GM23338 (cell line): Measurements from ENCODE around the gene TMC3. TPM values are rescaled to one million over a fixed set of nuclear protein-coding genes. Genes with fewer than 3 reads are reported as not detected.

Source experiments
- ATAC-seq: fragments of 200-7000 bp; cut with Tn5 transposase; 3 replicates; pipeline ENCODE4 v1.9.1; 2020
- DNase-seq: peaks from one replicate; pipeline ENCODE4 v3.0.0-alpha.2; 2015; ENCODE audit warnings: low spot score
- H2AFZ ChIP-seq: fragments of 200-600 bp; sonication (generic); 2 replicates; pipeline ENCODE4 v1.8.0; 2016; ENCODE audit warnings: antibody characterized with exemption, mild to moderate bottlenecking, moderate library complexity
- H3F3A ChIP-seq: fragments of 200-600 bp; sonication (generic); replicated peaks from 2 replicates; pipeline ENCODE4 v1.8.0; 2017; ENCODE audit warnings: antibody characterized with exemption, mixed run types, low read depth
- H3K27ac ChIP-seq: fragments of 200-600 bp; sonication (generic); 2 replicates; pipeline ENCODE4 v1.6.1; 2016; ENCODE audit warnings: low read depth
- H3K27me3 ChIP-seq: fragments of 200-600 bp; sonication (generic); 2 replicates; pipeline ENCODE4 v1.8.0; 2016; ENCODE audit warnings: mild to moderate bottlenecking, mixed run types, moderate library complexity; ENCODE audit not compliant: insufficient read depth
- H3K36me3 ChIP-seq: fragments of 200-600 bp; sonication (generic); 2 replicates; pipeline ENCODE4 v1.8.0; 2016; ENCODE audit warnings: mild to moderate bottlenecking; ENCODE audit not compliant: insufficient read depth
- H3K4me1 ChIP-seq: fragments of 200-600 bp; sonication (generic); 2 replicates; pipeline ENCODE4 v1.8.0; 2016; ENCODE audit warnings: mild to moderate bottlenecking, moderate library complexity; ENCODE audit not compliant: insufficient read depth
- H3K4me2 ChIP-seq: fragments of 200-600 bp; sonication (generic); 2 replicates; pipeline ENCODE4 v1.7.1; 2017; ENCODE audit warnings: mixed run types
- H3K4me3 ChIP-seq: fragments of 200-600 bp; sonication (generic); 2 replicates; pipeline ENCODE4 v1.6.1; 2016; ENCODE audit warnings: mixed run types
- H3K79me2 ChIP-seq: fragments of 200-600 bp; sonication (generic); replicated peaks from 2 replicates; pipeline ENCODE4 v1.8.0; 2017; ENCODE audit warnings: mild to moderate bottlenecking; ENCODE audit not compliant: insufficient read depth
- H3K9me2 ChIP-seq: fragments of 200-600 bp; sonication (generic); 2 replicates; pipeline ENCODE4 v1.8.0; 2017; ENCODE audit not compliant: insufficient read depth
- H4K20me1 ChIP-seq: fragments of 200-600 bp; sonication (generic); replicated peaks from 2 replicates; pipeline ENCODE4 v1.8.0; 2017; ENCODE audit warnings: mild to moderate bottlenecking; ENCODE audit not compliant: insufficient read depth
- H3K27ac Mint-ChIP-seq: 2 replicates; pipeline ENCODE4 v1.8.0; 2020; ENCODE audit warnings: inconsistent platforms, mild to moderate bottlenecking, moderate library complexity, mixed read lengths
- H3K27me3 Mint-ChIP-seq: 3 replicates; pipeline ENCODE4 v1.8.0; 2022; ENCODE audit warnings: low read depth, mild to moderate bottlenecking, moderate library complexity, mixed read lengths, inconsistent platforms; ENCODE audit not compliant: insufficient read depth, poor library complexity
- H3K36me3 Mint-ChIP-seq: 3 replicates; pipeline ENCODE4 v1.8.0; 2021; ENCODE audit warnings: low read depth, mild to moderate bottlenecking, inconsistent platforms, moderate library complexity, mixed read lengths
- H3K4me1 Mint-ChIP-seq: 3 replicates; pipeline ENCODE4 v1.8.0; 2020; ENCODE audit warnings: mild to moderate bottlenecking, inconsistent platforms, mixed read lengths
- H3K4me3 Mint-ChIP-seq: 3 replicates; pipeline ENCODE4 v1.8.0; 2021; ENCODE audit warnings: moderate library complexity, mild to moderate bottlenecking, inconsistent platforms, mixed read lengths
- H3K9me3 Mint-ChIP-seq: 3 replicates; pipeline ENCODE4 v1.8.0; 2020; ENCODE audit warnings: moderate library complexity, mild to moderate bottlenecking, inconsistent platforms, mixed read lengths
- CREB1 ChIP-seq: fragments of 250-450 bp; sonication (Bioruptor Pico); IDR thresholded peaks from 2 replicates; pipeline ENCODE4 v1.5.0; 2020; ENCODE audit warnings: low read depth, mild to moderate bottlenecking, moderate library complexity
- CTCF ChIP-seq, 2 experiments: fragments of 200-600 bp in 1 of 2; sonication (generic) in 1 of 2; conservative IDR thresholded peaks; 2 replicates each; pipeline versions ENCODE4 v1.5.1 to v1.6.1; 2016 to 2017; ENCODE audit warnings: antibody characterized with exemption in 2 of 2, low read depth in 2 of 2, mild to moderate bottlenecking in 2 of 2, moderate library complexity in 1 of 2
- ETS1 ChIP-seq: IDR thresholded peaks from 2 replicates; pipeline ENCODE4 v1.6.1; 2016; ENCODE audit warnings: antibody characterized with exemption
- EZH2 ChIP-seq: fragments of 200-600 bp; sonication (generic); IDR thresholded peaks from one replicate; pipeline ENCODE4 v1.8.0; 2017; ENCODE audit warnings: antibody characterized with exemption, mild to moderate bottlenecking, low read depth; ENCODE audit not compliant: unreplicated experiment
- EZH2phosphoT487 ChIP-seq: fragments of 200-600 bp; sonication (generic); IDR thresholded peaks from one replicate; pipeline ENCODE4 v1.8.1; 2018; ENCODE audit warnings: antibody characterized with exemption; ENCODE audit not compliant: unreplicated experiment
- JUNB ChIP-seq: IDR thresholded peaks from one replicate; pipeline ENCODE4 v1.6.1; 2016; ENCODE audit warnings: antibody characterized with exemption; ENCODE audit not compliant: unreplicated experiment
- NANOG ChIP-seq: IDR thresholded peaks from 2 replicates; pipeline ENCODE4 v1.6.1; 2016; ENCODE audit warnings: antibody characterized with exemption, borderline replicate concordance
- POLR2AphosphoS5 ChIP-seq: IDR thresholded peaks from 2 replicates; pipeline ENCODE4 v1.6.1; 2016; ENCODE audit warnings: antibody characterized with exemption, low read depth
- STAT1 ChIP-seq: IDR thresholded peaks from one replicate; pipeline ENCODE4 v1.6.1; 2016; ENCODE audit warnings: antibody characterized with exemption; ENCODE audit not compliant: unreplicated experiment
- polyA plus RNA-seq: library from polyadenylated mRNA; unstranded; fragments of >200 nt; fragmentation: Nextera tagmentation; extraction: Ambion mirVana; gene quantifications from 2 replicates; pipeline ENCODE4 v1.2.1, GENCODE V29; 2016
- total RNA-seq: library from RNA; depleted of rRNA; stranded (reverse); fragments of >200 nt; shearing (Covaris generic); gene quantifications from 2 replicates; pipeline ENCODE4 v1.2.3, GENCODE V29; 2014

The TMC3 gene
- total and polyA plus RNA-seq, 2 experiments from 2014 or later = 0.10 TPM; not detected in 1

GRCh38 chr15:81301385-81301784 lies 72.6 kb downstream of the TMC3 start (continued):
- TF ChIP-seq STAT1 = no peak
- TF ChIP-seq POLR2AphosphoS5 = no peak
- no peak for TF ChIP-seq JUNB
- no peak for TF ChIP-seq CTCF (conservative IDR thresholded peaks at IDR 0.05; ENCODE audit: low read depth in 2 of 2)

GRCh38 chr15:81299630-81300273 lies 74.3 kb downstream of the TMC3 start:
- Histone ChIP-seq H3K4me3 (no peak overlapping the region), H3K79me2 (no peaks in the 10 kb centered on the region), H3K4me1 (peaks cover 15% of the 10 kb centered on the region; the same call in 1 of the 2 replicates), H2AFZ (no peak overlapping the region), H3F3A (no peaks in the 10 kb centered on the region), H3K9me2 (no peaks in the 10 kb centered on the region), H3K36me3 (no peaks in the 10 kb centered on the region), H3K4me2 (no peak overlapping the region), H4K20me1 (no peaks in the 10 kb centered on the region), H3K27ac (no peak overlapping the region), H3K27me3 (no peaks in the 10 kb centered on the region)
- peaks cover 14% of the 10 kb centered on the region for H3K27me3 Mint-ChIP-seq
- no peak for ATAC-seq
- H3K4me3 Mint-ChIP-seq = no peak overlapping the region
- H3K4me1 Mint-ChIP-seq = peaks cover 41% of the 10 kb centered on the region
- DNase-seq = no peak
- H3K9me3 Mint-ChIP-seq = no peaks in the 10 kb centered on the region
- no peaks in the 10 kb centered on the region for H3K36me3 Mint-ChIP-seq
- TF ChIP-seq ETS1 = no peak
- TF ChIP-seq NANOG = no peak
- no peak overlapping the region for H3K27ac Mint-ChIP-seq

- Histone ChIP-seq H3K79me2 (no peaks in the 10 kb centered on the region), H2AFZ (no peak overlapping the region), H3K4me1 (peaks cover 10% of the 10 kb centered on the region; the same call in 1 of the 2 replicates), H3F3A (no peaks in the 10 kb centered on the region), H3K4me2 (no peak overlapping the region), H3K27ac (no peak overlapping the region), H3K9me2 (no peaks in the 10 kb centered on the region), H4K20me1 (no peaks in the 10 kb centered on the region), H3K27me3 (no peaks in the 10 kb centered on the region), H3K36me3 (no peaks in the 10 kb centered on the region), H3K4me3 (no peak overlapping the region)
- ATAC-seq (no peak), DNase-seq (no peak)
- TF ChIP-seq POLR2AphosphoS5 (no peak), CREB1 (CRISPR knock-in tag) (no peak), ETS1 (no peak), EZH2 (no peak), NANOG (no peak), CTCF (conservative IDR thresholded peaks at IDR 0.05; ENCODE audit: low read depth in 2 of 2) (no peak), EZH2phosphoT487 (no peak), JUNB (no peak)
- no peak overlapping the region for H3K27ac Mint-ChIP-seq
- no peaks in the 10 kb centered on the region for H3K9me3 Mint-ChIP-seq
- H3K36me3 Mint-ChIP-seq = no peaks in the 10 kb centered on the region
- H3K27me3 Mint-ChIP-seq = peaks cover 14% of the 10 kb centered on the region
- peaks cover 41% of the 10 kb centered on the region for H3K4me1 Mint-ChIP-seq
- no peak overlapping the region for H3K4me3 Mint-ChIP-seq
Measured at GRCh38 chr15:81299156-81299555, 74.9 kb downstream of the TMC3 start.
